Activated T-cell treated with anti-CD3 and anti-CD28 coated beads for 4 hours (primary cell): Measurements from ENCODE around the gene RPTOR.
"Not testable (repeated sequence)": the region's sequence is repeated elsewhere in the genome, so short reads cannot be mapped to it uniquely, and the experiment has no call there.

Experiments used
- DNase-seq: peaks from one replicate; pipeline ENCODE4 v3.0.0-alpha.2; 2020

The RPTOR gene

GRCh38 chr17:80751070-80751945 is 206.7 kb downstream of the RPTOR start:
- no peak for DNase-seq

DNA sequence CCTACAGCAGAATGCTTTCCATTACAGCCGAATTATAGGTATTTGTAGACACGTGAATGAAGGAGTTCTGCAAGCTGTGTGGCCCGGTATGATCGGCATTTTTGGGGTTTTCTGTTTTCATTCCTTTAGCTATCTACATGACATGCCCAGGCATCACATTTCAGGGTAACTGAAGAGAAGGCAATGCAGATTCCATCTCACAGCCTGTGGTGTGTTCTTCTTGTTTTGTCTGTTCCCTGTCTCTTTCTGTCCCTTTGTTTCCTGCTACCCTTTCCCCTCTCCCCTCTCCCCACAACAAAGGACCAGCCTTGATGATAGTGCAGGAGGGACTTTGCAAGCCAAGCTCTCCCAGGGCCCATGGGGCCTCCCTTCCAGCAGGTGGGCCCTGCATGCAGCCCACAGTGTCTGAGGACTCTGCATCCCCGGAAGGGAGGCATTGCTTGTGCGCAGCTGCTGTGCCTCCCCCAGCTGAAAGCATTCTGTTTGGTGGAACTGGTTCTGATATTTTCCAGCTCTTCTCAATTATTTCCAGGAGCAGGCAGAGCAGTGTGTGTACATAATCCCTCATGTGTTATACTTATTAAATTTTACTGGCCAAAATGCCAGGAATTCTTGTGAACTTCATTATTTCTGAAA is 207.4 kb downstream of the RPTOR start:
- no peak for DNase-seq

- no peak for DNase-seq
Observed at GRCh38 chr17:80753685-80754345, 209.2 kb downstream of the RPTOR start.

DNA sequence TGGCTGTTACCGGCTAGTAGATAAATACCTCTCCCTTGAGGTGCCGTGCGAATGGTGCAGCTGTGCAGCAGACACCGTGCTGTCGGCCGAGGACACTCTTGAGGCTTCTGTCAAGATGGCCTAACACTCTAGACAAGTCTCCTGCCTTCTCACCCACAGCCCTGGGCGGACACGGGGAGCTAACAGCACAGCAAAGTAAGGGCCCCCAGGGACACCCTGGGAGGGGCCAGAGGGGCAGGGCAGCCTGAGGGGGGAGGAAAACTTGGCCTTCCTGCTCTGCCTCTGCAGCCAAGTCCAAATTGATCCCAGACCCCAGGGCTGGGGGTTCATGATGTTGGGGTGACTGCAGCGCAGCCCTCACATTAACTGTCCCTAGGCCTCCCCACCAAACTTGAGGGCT is 210.2 kb downstream of the RPTOR start:
- DNase-seq: no peak

DNA sequence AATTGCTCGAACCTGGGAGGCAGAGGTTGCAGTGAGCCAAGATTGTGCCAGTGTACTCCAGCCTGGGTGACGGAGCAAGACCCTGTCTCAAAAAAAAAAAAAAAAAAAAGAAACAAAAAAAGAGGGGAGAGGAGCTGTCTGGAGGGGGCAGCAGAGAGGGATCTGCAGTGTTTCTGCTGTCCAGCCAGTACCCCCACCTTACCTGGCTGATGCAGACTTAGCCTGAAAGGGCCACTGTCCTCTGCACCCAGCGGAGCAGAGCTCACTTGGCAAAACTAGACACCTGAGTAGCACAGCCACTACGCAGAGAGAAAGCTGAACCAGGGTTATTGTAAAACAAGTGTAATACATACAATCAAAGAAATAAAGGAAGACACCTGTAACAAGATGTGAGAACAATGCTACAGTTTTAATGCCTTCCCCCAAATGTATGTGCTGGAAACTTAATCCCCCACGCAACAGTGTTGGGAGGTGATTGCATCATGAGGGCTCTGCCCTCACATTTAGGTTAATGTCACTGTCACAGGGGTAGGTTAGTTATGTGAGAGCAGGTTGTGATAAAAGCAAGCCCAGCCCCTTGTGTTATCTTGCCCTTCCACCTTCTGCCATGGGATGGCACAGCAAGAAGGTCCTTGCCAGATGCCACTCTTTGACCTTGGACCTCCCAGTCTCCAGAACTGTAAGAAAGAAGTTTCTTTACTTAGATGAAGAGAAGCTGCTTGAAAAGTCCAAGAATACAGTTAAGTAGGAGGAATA is 211.2 kb downstream of the RPTOR start:
- no peak for DNase-seq

DNA sequence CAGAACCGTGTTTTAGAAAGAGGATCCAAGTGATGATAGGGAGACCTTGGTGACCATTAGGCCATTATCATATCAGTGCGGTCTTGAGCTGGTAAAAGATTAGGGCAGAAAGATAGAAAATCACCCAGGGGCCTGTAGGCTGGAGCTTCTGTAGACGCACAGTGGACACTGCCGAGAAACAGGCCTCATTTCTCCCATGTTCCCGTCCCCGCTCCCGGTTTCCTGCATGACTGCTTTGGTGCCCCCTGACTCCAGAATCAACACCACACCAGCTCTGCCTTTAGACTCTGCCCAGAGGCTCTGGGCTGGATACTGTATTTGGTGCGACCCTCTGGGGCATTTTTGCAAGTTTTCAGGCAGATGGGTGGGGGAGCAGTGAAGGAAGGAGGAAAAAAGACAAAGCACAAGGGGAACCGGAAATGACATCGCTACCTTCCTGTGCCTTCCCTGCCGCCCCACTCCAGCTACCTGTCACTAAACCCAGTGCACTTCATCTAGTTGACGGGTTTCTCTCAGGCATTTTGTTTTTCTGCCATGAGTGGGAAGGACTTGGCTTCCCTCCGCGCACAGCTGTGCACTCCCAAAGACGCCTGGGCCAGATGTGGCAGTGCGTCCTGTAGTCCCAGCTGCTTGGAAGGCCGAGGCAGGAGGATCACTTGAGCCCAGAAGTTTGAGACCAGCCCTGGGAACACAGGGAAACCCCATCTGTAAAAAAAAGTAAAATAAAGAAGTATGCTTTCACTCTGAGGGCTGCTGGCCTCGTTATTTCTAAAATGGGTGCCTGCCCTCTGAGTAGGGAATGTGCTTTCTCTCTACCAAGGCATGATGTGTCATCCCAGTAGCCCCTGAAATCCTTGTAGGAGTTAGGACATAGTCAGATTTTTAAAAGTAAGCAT is 214.1 kb downstream of the RPTOR start:
- no peak for DNase-seq

GRCh38 chr17:80759377-80759673 is 214.7 kb downstream of the RPTOR start:
- DNase-seq: no peak

- DNase-seq: no peak
Observed at GRCh38 chr17:80760511-80760911, 215.9 kb downstream of the RPTOR start.

DNA sequence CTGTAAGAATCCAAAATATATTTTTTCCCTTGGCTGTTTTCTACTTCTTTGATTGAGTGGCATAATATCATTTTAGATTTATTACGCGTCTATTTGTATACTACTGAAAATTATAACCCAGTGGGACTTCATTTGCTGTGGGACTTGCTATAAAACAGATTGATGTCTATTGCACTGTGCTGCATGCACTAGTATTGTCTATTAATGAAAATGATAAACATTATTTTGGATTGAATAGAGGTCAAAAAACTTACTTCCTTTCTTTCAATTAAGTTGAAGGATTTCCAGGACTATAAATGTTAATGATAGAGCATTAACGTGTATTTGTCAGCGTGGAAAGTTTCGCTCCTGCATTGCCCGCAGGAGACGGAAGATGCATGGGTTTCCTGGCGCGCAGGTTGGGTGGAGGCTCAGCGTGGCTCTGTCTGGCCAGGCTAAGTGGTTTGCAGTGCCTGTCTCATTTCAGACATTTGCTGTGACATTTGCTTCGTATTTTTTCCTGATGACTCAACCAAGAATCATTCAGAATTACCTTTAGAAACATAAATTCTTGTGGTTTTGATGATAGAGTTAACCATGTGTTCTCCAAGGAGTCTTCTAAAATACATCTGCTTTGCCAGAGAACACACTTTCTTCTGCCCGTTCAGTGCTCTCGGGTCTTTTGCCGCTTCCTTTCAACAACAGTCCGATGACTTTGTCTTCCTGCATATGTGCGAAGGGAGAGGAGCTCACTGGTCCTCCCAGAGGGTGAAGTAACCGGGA is 216.7 kb downstream of the RPTOR start:
- peak; percentile 61 for DNase-seq

GRCh38 chr17:80762076-80762475 is 217.4 kb downstream of the RPTOR start:
- no peak for DNase-seq

GRCh38 chr17:80763293-80763867 is 218.7 kb downstream of the RPTOR start:
- no peak for DNase-seq

- not testable (repeated sequence) for DNase-seq
Observed at GRCh38 chr17:80764627-80765145, 220.0 kb downstream of the RPTOR start.

GRCh38 chr17:80765241-80765961 is 220.8 kb downstream of the RPTOR start:
- DNase-seq: no peak

DNA sequence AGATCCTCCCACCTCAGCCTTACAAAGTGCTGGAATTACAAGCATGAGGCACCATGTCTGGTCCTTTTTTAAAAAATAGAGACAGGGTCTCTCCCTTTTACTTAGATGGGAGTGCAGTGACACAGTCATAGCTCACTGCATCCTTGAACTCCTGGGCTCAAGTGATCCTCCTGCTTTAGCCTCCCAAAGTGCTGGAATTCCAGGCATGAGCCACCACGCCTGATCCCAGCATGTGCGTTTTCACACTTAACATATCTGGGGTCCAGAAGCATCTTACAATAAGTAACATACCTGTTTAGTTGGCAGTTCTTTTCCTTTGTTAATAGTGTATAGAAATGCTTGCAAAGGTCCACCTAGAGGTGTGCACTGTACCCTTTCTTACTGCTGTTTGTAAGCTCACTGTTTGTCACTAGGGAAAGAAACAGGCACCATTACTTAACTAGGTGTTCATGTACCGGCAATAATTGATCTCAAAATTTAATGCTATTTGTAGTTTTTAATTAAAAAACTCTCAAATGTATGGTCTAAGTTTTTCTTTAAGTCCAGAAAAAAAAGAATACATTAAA is 221.7 kb downstream of the RPTOR start:
- no peak for DNase-seq

DNA sequence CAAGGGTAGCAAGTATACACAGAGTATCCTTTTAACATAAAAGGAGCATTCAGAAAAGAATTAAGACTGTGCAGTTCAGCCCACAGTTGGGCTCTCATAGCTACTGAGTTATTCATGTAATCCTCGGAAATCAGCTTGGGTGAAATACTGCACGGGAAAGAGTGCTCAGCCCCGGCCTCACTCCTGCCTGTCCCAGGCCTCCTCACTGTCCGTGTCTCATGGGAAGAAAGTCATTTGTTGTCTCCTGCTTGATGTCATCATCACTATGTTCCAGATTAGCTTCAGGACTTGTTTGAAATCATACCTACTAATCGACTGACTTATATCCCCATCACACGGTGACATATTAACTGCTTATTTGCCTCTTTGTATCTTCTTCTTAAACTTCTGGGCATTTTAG is 223.8 kb downstream of the RPTOR start:
- no peak for DNase-seq

- no peak for DNase-seq
Observed at GRCh38 chr17:80768936-80769335, 224.3 kb downstream of the RPTOR start.

- DNase-seq: no peak
Observed at GRCh38 chr17:80769516-80769915, 224.9 kb downstream of the RPTOR start.

DNA sequence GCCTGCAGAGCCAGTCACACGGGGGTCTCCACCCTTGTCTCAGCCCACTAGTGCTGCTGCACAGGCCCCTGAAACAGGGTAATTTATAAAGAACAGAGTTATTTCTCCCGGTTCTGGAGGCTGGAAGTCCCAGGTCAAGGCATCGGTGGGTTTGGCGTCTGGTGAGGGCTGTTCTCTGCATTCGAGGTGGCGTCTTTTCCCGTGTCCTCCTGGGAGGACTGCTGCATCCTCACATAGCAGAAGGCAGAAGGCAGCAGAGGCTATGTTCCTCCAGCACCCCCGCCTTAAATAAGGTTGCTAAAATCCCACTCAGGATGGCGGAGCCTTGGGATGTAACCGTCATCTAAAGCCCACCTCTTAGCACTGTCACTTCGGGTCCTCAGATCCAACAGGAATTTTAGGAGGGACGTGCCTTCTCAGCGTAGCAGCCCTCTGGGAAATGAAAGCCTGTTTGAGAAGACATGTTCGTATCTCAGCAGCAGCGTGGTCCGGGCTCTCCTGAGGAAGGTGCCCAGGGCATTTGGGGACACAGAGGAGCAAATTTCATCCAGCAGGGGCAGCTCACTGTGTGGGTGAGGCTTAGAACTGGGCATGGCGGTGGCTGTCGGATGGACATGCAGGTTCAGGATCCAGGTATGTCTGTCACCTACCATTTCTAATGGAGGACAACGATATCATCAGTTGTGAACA is 225.4 kb downstream of the RPTOR start:
- no peak for DNase-seq
